ENCODE results near the gene DTNB.

Gene DTNB

GRCh38 chr2:25347846-25348245 is 325.5 kb downstream of the DTNB start:
- Histone ChIP-seq H3K4me3 (ENCODE audit: low read length) (no peak overlapping the region), H3K36me3 (ENCODE audit: control insufficient read depth, insufficient read depth, low read length) (no peaks in the 10 kb centered on the region), H3K9ac (ENCODE audit: low read length) (no peak overlapping the region), H3K27me3 (ENCODE audit: control insufficient read depth, insufficient read depth, low read length) (no peaks in the 10 kb centered on the region), H3K27ac (ENCODE audit: low read depth, low read length) (peak overlapping the region; percentile 60), H3K4me1 (ENCODE audit: control insufficient read depth, insufficient read depth, low read length) (peaks cover 12% of the 10 kb centered on the region)

- H3K36me3 ChIP-seq (ENCODE audit: control insufficient read depth, insufficient read depth, low read length): no peaks in the 10 kb centered on the region
- H3K27me3 ChIP-seq (ENCODE audit: control insufficient read depth, insufficient read depth, low read length): no peaks in the 10 kb centered on the region
- peak overlapping the region; percentile 35 for H3K27ac ChIP-seq (ENCODE audit: low read depth, low read length)
- H3K9ac ChIP-seq (ENCODE audit: low read length): no peak overlapping the region
- H3K4me3 ChIP-seq (ENCODE audit: low read length): no peak overlapping the region
- H3K4me1 ChIP-seq (ENCODE audit: control insufficient read depth, insufficient read depth, low read length): peaks cover 15% of the 10 kb centered on the region
These were observed 326.1 kb downstream of the DTNB start for GRCh38 chr2:25347205-25347815.

GRCh38 chr2:25343187-25343825 is 330.1 kb downstream of the DTNB start:
- Histone ChIP-seq H3K4me3 (ENCODE audit: low read length) (no peak overlapping the region), H3K4me1 (ENCODE audit: control insufficient read depth, insufficient read depth, low read length) (peaks cover 23% of the 10 kb centered on the region), H3K27me3 (ENCODE audit: control insufficient read depth, insufficient read depth, low read length) (no peaks in the 10 kb centered on the region), H3K27ac (ENCODE audit: low read depth, low read length) (no peak overlapping the region), H3K9ac (ENCODE audit: low read length) (no peak overlapping the region), H3K36me3 (ENCODE audit: control insufficient read depth, insufficient read depth, low read length) (no peaks in the 10 kb centered on the region)

- H3K4me3 ChIP-seq (ENCODE audit: low read length): peak overlapping the region; percentile 74
- no peak overlapping the region for H3K9ac ChIP-seq (ENCODE audit: low read length)
- H3K27me3 ChIP-seq (ENCODE audit: control insufficient read depth, insufficient read depth, low read length): no peaks in the 10 kb centered on the region
- peaks cover 17% of the 10 kb centered on the region for H3K4me1 ChIP-seq (ENCODE audit: control insufficient read depth, insufficient read depth, low read length)
- H3K36me3 ChIP-seq (ENCODE audit: control insufficient read depth, insufficient read depth, low read length): no peaks in the 10 kb centered on the region
- H3K27ac ChIP-seq (ENCODE audit: low read depth, low read length): peak overlapping the region; percentile 72
These were observed 330.8 kb downstream of the DTNB start for GRCh38 chr2:25342372-25343186.

- Histone ChIP-seq H3K9ac (ENCODE audit: low read length) (no peak within 1 kb of the TSS), H3K27ac (ENCODE audit: low read depth, low read length) (peak within 1 kb of the TSS; percentile 72), H3K4me1 (ENCODE audit: control insufficient read depth, insufficient read depth, low read length) (peaks cover 16% of the 10 kb centered on the region)
These were observed 331.5 kb downstream of the DTNB start, which contains the start of gene DNMT3A for GRCh38 chr2:25341753-25342371. Gene DNMT3A (minus strand): TSS chr2:25341925. CDS start chr2:25313984, 27,941 bp downstream.

GRCh38 chr2:25341011-25341727 is 332.2 kb downstream of the DTNB start:
- Histone ChIP-seq H3K36me3 (ENCODE audit: control insufficient read depth, insufficient read depth, low read length) (no peaks in the 10 kb centered on the region), H3K27ac (ENCODE audit: low read depth, low read length) (no peak overlapping the region), H3K9ac (ENCODE audit: low read length) (no peak overlapping the region), H3K27me3 (ENCODE audit: control insufficient read depth, insufficient read depth, low read length) (no peaks in the 10 kb centered on the region), H3K4me3 (ENCODE audit: low read length) (peak overlapping the region; percentile 36), H3K4me1 (ENCODE audit: control insufficient read depth, insufficient read depth, low read length) (peaks cover 16% of the 10 kb centered on the region)

More at GRCh38 chr2:25341753-25342371, 331.5 kb downstream of the DTNB start, which contains the start of gene DNMT3A:
- Histone ChIP-seq H3K4me3 (ENCODE audit: low read length) (peak within 1 kb of the TSS; percentile 74), H3K27me3 (ENCODE audit: control insufficient read depth, insufficient read depth, low read length) (no peaks in the 10 kb centered on the region), H3K36me3 (ENCODE audit: control insufficient read depth, insufficient read depth, low read length) (no peaks in the 10 kb centered on the region)

GRCh38 chr2:25340181-25340921 is 333.0 kb downstream of the DTNB start:
- H3K4me3 ChIP-seq (ENCODE audit: low read length): peak overlapping the region; percentile 71
- H3K27me3 ChIP-seq (ENCODE audit: control insufficient read depth, insufficient read depth, low read length): no peaks in the 10 kb centered on the region
- H3K4me1 ChIP-seq (ENCODE audit: control insufficient read depth, insufficient read depth, low read length): peaks cover 16% of the 10 kb centered on the region
- no peak overlapping the region for H3K9ac ChIP-seq (ENCODE audit: low read length)
- peak overlapping the region; percentile 84 for H3K27ac ChIP-seq (ENCODE audit: low read depth, low read length)
- no peaks in the 10 kb centered on the region for H3K36me3 ChIP-seq (ENCODE audit: control insufficient read depth, insufficient read depth, low read length)

GRCh38 chr2:25339791-25340180 is 333.6 kb downstream of the DTNB start:
- peak overlapping the region; percentile 84 for H3K27ac ChIP-seq (ENCODE audit: low read depth, low read length)
- no peaks in the 10 kb centered on the region for H3K27me3 ChIP-seq (ENCODE audit: control insufficient read depth, insufficient read depth, low read length)
- peak overlapping the region; percentile 71 for H3K4me3 ChIP-seq (ENCODE audit: low read length)
- H3K9ac ChIP-seq (ENCODE audit: low read length): no peak overlapping the region
- no peaks in the 10 kb centered on the region for H3K36me3 ChIP-seq (ENCODE audit: control insufficient read depth, insufficient read depth, low read length)
- peaks cover 16% of the 10 kb centered on the region for H3K4me1 ChIP-seq (ENCODE audit: control insufficient read depth, insufficient read depth, low read length)

- peaks cover 16% of the 10 kb centered on the region for H3K4me1 ChIP-seq (ENCODE audit: control insufficient read depth, insufficient read depth, low read length)
- H3K9ac ChIP-seq (ENCODE audit: low read length): no peak overlapping the region
- H3K27ac ChIP-seq (ENCODE audit: low read depth, low read length): peak overlapping the region; percentile 84
- no peaks in the 10 kb centered on the region for H3K36me3 ChIP-seq (ENCODE audit: control insufficient read depth, insufficient read depth, low read length)
- peak overlapping the region; percentile 71 for H3K4me3 ChIP-seq (ENCODE audit: low read length)
- no peaks in the 10 kb centered on the region for H3K27me3 ChIP-seq (ENCODE audit: control insufficient read depth, insufficient read depth, low read length)
These were observed 334.1 kb downstream of the DTNB start for GRCh38 chr2:25339211-25339674.

- Histone ChIP-seq H3K27me3 (ENCODE audit: control insufficient read depth, insufficient read depth, low read length) (no peaks in the 10 kb centered on the region), H3K4me3 (ENCODE audit: low read length) (no peak overlapping the region), H3K27ac (ENCODE audit: low read depth, low read length) (no peak overlapping the region), H3K36me3 (ENCODE audit: control insufficient read depth, insufficient read depth, low read length) (no peaks in the 10 kb centered on the region), H3K9ac (ENCODE audit: low read length) (no peak overlapping the region), H3K4me1 (ENCODE audit: control insufficient read depth, insufficient read depth, low read length) (peaks cover 16% of the 10 kb centered on the region)
These were observed 335.0 kb downstream of the DTNB start for GRCh38 chr2:25338401-25338800.

GRCh38 chr2:25337891-25338290 is 335.5 kb downstream of the DTNB start:
- Histone ChIP-seq H3K4me1 (ENCODE audit: control insufficient read depth, insufficient read depth, low read length) (peaks cover 17% of the 10 kb centered on the region), H3K4me3 (ENCODE audit: low read length) (no peak overlapping the region), H3K27ac (ENCODE audit: low read depth, low read length) (no peak overlapping the region), H3K27me3 (ENCODE audit: control insufficient read depth, insufficient read depth, low read length) (no peaks in the 10 kb centered on the region), H3K9ac (ENCODE audit: low read length) (no peak overlapping the region), H3K36me3 (ENCODE audit: control insufficient read depth, insufficient read depth, low read length) (no peaks in the 10 kb centered on the region)

Measured in rectal smooth muscle tissue (tissue), 1 donor.